CD4-positive, alpha-beta T cell treated with Interleukin-6 for 4 hours (primary cell): ENCODE results near the gene PTPRQ.

Experiments used
- DNase-seq: peaks from one replicate; pipeline ENCODE4 v3.0.0-alpha.2; 2020; ENCODE audit warnings: mixed read lengths

PTPRQ gene

DNA sequence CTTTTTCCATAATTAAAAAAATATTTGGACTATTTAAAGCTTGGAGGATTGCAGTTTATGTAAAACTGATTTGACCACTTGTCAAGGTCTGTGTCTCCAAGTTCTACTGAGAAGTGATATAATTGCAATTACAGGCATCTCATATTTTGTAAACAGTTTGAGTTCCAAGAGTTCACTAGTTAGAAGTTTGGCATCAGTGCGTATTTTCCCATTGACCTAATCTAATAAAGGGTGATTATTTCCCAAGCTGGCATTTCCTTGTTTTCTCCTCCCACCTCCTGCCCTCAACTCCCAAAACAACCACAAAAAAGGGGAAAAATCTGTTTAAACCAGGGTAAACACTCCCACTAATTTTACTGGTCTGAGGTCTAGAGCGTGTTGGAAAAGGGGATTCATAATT is 260.4 kb downstream of the PTPRQ start:
- no peak for DNase-seq

DNA sequence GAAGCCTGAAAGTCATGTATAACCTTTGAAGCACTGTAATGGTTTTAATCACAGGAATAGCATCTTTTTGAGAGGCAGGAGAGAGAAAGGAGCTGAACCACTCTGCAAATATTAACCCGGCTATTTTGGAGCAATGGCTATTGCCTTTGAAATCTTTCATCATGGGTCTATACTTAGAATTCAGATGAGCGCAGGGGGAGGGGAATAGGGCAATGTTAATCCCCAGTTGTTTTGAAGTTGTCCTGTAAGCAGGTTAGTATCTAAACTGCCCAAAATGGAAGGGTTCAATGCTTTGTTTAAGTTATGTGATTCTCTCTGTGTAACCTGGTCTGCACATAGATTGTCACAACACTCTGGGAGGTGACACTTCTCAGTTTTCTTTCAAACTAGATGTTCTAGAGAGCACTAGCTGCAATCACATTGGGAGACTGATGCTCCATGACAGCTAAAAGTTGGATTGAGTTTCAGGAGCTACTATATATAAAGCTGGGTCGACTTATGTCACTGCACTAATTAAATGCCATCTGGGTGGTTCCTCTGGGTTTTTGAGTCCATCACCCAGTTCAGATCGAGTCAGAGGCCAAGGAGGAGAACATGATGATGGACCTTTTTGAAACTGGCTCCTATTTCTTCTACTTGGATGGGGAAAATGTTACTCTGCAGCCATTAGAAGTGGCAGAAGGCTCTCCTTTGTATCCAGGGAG is 263.2 kb downstream of the PTPRQ start, which contains the start of gene MYF6:
MYF6 (plus strand) TSS at position 509 of the 704 bp plus-strand sequence; CDS start at position 595, 86 bp downstream.
- no peak for DNase-seq

DNA sequence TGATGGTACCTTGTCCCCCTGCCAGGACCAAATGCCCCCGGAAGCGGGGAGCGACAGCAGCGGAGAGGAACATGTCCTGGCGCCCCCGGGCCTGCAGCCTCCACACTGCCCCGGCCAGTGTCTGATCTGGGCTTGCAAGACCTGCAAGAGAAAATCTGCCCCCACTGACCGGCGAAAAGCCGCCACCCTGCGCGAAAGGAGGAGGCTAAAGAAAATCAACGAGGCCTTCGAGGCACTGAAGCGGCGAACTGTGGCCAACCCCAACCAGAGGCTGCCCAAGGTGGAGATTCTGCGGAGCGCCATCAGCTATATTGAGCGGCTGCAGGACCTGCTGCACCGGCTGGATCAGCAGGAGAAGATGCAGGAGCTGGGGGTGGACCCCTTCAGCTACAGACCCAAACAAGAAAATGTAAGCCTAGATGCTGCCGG is 263.8 kb downstream of the PTPRQ start:
- DNase-seq: no peak

- no peak for DNase-seq
These were observed 264.4 kb downstream of the PTPRQ start for GRCh38 chr12:80708259-80708974.

DNA sequence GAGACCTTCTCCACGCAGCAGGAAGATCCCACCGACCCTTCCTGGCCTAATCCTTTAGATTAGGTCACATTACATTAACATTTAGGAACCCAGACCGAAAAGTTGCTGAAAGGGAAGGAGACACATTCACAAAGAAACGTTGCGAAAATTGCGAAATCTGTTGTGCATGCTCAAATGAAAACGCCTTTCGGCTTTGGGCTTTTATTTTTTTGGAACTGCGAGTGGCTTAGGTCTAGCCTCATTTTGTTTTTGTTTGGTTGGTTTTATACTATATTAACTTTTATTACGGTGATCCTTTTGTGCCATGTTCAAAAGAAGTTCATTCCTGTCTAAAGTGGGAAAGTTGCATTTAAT is 264.9 kb downstream of the PTPRQ start:
- DNase-seq: no peak

DNA sequence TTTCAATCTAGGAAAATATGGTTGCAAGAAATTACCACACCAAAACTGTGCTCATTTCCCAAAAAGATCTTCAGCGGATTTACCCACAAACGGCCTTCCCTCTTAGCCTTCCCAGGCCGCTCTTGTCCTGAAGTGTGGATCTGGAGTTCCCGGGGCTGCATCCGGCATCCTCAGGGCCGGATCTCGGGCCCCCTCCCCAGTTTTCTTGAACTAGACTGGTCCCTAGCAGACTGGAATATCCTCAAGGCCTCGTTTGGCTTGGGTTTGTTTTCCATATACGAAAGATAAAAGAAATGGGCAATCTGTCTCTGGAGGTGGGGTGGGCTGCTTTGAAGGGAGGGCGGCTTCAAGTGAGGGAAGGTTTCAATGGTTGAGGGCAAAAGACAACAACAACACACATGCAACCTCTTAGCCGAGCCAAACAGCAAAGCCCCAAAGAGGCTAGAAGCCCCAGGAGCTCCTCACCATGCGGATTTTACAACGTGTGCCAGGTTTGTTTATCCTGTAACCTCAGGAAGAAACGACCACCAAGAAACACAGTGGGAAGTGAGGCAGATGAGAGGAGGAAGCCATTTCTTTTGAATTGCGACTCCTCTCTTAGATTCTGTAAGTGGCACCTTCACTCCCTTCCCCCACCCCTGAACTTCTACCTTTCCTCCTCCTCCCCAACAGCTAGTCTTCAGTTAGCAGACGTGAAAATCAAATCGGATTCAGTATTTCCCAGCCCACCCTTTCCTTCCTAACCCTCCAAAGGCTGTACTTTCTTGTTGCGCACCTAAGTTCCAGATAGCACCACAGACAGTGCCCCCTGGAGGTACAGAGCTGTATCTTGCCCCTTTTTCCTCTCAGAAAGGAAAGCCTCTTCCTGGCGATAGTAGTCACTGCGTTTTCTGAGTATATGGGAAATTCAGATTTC is 266.0 kb downstream of the PTPRQ start:
- no peak for DNase-seq

DNA sequence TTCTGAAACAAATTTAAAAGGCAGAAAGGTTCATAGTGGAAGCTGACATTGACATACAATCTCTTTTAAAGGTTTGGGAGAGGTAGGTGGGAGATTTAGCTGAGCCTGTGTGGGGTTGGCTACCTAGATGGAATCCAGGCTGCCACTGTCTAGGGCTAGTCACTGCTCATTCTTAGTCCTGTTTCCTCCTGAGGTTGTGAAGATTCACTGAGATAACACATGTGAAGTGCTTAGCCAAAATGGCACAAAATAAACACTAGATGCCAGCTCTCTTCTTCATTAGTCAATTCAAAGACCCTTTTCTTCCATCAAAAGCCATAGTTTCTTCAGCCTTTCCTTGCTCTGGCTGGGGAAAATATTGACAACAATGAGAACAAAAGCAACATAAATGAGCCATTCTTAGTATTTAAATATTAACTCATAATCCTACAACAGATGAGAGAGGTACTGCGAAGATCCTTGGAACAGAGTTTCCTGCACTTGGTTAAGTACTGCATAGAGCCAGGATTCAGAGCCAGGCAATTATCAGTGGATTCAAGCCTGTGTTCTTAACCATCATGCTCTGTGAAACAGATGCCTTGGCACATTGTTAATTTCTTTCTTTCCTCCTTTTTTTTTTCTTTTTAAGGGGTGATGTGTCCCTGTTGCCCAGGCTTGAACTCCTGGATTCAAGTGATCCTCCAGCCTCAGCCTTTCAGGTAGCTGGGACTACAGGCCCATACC is 266.9 kb downstream of the PTPRQ start:
- no peak for DNase-seq

GRCh38 chr12:80711866-80712265 is 267.8 kb downstream of the PTPRQ start:
- DNase-seq: no peak

DNA sequence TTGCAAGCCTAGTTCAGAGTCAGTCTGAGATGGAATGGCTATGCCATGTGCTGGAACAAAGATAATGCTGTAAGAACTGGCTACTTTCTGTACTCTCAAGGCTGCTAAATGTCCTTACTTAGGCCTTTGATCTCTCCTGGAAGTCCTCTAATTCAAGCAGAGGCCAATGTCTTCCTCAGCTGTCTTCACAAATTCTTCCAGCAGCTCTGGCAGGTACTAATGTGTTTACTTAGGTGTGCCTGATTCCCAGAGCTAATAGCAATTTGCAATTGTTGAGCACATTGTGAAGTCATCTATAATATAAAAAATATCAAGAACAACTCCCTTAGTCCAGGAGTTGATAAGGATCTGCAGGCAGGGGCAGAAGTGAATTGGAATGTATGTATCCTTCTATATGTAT is 268.8 kb downstream of the PTPRQ start:
- no peak for DNase-seq

GRCh38 chr12:80713419-80713818 is 269.4 kb downstream of the PTPRQ start:
- DNase-seq: no peak

DNA sequence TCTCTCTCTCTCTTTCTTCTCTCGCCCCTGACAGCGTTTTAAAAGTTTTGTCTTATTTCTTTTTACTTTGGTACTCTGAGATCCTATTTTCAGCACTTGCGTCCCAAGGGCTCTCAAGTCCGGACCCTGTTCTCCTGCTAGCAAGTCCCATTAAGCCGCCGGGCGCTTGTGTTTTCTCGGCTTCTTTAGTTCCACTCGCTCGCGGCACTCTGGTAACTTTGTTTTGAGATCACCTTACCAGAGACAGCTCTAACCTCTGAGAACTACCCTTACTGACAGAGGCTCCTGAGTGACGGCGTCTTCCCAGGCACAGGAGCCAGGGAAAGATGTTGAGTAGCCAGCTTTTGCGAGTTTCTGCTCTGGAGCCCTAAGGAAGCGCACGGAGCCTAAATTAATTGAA is 270.0 kb downstream of the PTPRQ start:
- no peak for DNase-seq

- no peak for DNase-seq
These were observed 270.8 kb downstream of the PTPRQ start for GRCh38 chr12:80714846-80715245.

DNA sequence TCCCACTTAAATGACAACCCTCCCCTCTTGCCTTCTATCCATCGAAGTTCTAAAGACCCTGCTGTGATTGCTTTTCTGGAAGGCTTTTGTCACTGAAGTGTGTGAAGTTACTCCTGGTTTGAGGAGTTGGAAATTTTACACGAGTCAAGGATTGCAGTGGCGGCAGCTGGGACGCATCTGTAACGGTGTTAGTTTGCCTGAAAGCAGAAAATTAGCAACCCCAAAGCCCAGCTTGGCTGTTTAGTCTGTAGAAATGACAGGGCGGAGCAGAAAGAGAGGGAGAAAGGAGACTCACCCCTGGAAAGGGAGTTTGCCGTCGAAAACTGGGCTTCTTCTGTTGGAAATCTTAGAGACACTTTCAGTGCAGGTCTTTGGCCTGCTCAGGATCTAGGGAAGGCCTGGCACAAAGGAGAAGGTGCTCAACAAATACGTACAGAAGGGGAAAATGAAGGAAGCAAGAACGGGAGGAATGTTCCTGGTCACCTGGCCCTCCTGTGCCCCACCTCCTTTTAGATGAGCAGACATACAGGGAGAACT is 271.7 kb downstream of the PTPRQ start:
- DNase-seq: no peak

DNA sequence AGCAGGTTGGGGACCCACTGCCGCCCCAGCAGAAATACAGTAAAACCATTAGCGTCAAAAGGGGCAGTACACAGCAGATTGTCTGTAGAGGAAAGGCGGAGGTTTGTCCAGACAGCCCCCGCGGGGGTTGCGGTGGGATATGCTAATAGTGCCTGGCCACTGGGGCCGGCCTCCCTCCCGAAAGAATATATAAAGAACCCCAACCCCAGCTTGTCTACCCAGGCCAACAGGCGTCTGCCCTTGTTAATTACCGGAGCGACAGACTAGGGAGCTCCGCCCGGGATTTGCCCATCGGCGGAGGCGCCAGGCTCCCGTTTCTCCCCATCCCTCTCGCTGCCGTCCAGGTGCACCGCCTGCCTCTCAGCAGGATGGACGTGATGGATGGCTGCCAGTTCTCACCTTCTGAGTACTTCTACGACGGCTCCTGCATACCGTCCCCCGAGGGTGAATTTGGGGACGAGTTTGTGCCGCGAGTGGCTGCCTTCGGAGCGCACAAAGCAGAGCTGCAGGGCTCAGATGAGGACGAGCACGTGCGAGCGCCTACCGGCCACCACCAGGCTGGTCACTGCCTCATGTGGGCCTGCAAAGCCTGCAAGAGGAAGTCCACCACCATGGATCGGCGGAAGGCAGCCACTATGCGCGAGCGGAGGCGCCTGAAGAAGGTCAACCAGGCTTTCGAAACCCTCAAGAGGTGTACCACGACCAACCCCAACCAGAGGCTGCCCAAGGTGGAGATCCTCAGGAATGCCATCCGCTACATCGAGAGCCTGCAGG is 272.8 kb downstream of the PTPRQ start, which contains the start of gene MYF5:
MYF5 (plus strand) TSS at position 217 of the 774 bp plus-strand sequence; CDS start at position 369, 152 bp downstream.
- no peak for DNase-seq

- no peak for DNase-seq
These were observed 273.8 kb downstream of the PTPRQ start for GRCh38 chr12:80717856-80718255.

GRCh38 chr12:80720516-80720915 is 276.5 kb downstream of the PTPRQ start:
- DNase-seq: no peak

- DNase-seq: no peak
These were observed 277.3 kb downstream of the PTPRQ start for GRCh38 chr12:80721326-80721725.
